ENCODE results near the gene ADGRG3. TPM values are rescaled to one million over a fixed set of nuclear protein-coding genes. Genes with fewer than 3 reads are reported as not detected.

The ADGRG3 gene
- total and polyA plus RNA-seq, 2 of the 13 experiments (the other 11 are each of a cell fraction or from before 2014, with no cell fraction given): 2.7 to 11.8 TPM

- Histone ChIP-seq H3K4me1 (ENCODE audit: insufficient read depth, low read length) (peaks cover 30% of the 10 kb centered on the region), H2AFZ (ENCODE audit: low read length) (no peak within 1 kb of the TSS), H3K4me2 (ENCODE audit: low read depth, low read length) (no peak within 1 kb of the TSS), H3K27ac (ENCODE audit: extremely low read length, insufficient read depth, low read length) (no peak within 1 kb of the TSS), H3K9me3 (ENCODE audit: low read length) (no peaks in the 10 kb centered on the region), H4K20me1 (ENCODE audit: insufficient read depth, low read length) (no peaks in the 10 kb centered on the region), H3K79me2 (ENCODE audit: insufficient read depth, low read length) (no peaks in the 10 kb centered on the region), H3K36me3 (replicated peaks in 1 of 2; ENCODE audit: control insufficient read depth in 1 of 2, insufficient read depth in 2 of 2, low read length in 2 of 2) (no peaks in the 10 kb centered on the region), H3K9ac (ENCODE audit: insufficient read depth, low read depth, low read length) (no peak within 1 kb of the TSS), H3K27me3 (ENCODE audit: control insufficient read depth in 1 of 2, insufficient read depth in 2 of 2, low read length in 2 of 2) (no peaks in the 10 kb centered on the region), H3K4me3 (replicated peaks in 1 of 3; ENCODE audit: insufficient read depth in 1 of 3, low read depth in 2 of 3, low read length in 3 of 3) (no peak within 1 kb of the TSS)
- intact Hi-C loops (cut with micrococcal nuclease; ENCODE audit: unreplicated experiment): no loop called here
- ATAC-seq: peak; percentile 26
- CTCF ChIA-PET (ENCODE audit: low intra/inter-chr PET ratio, low total read pairs): interaction anchor here (0.9 to 1.7 kb wide), 3 partner anchors 21 to 28 kb away, joined by 3 to 4 read pairs (median 4); no protein-coding TSS in a partner anchor
- DNase-seq (ENCODE audit: low spot score): peak; percentile 67
- in situ Hi-C loops (cut with HindIII; ENCODE audit: extremely low pct_ligation_motif_present, low pct_unique_long_range_greater_than_20kb): no loop called here
- peak; percentile 44 for FAIRE-seq
- WGBS (ENCODE audit: low lambda C conversion rate): 58% methylated on average over 28 of the region's 32 CpGs
- POLR2A ChIA-PET: interaction anchor here (0.8 to 1.1 kb wide), 4 partner anchors 8 to 107 kb away, joined by 3 to 5 read pairs (median 3); no protein-coding TSS in a partner anchor
- BruUV-seq (replicated peaks): no TSS peak
- 0 out of 2 replicates have a peak, but pooled peaks have one; percentile 37 for TF ChIP-seq BORCS8-MEF2B (CRISPR knock-in tag; IDR thresholded peaks at IDR 0.05)
- TF ChIP-seq, protein P1, sequence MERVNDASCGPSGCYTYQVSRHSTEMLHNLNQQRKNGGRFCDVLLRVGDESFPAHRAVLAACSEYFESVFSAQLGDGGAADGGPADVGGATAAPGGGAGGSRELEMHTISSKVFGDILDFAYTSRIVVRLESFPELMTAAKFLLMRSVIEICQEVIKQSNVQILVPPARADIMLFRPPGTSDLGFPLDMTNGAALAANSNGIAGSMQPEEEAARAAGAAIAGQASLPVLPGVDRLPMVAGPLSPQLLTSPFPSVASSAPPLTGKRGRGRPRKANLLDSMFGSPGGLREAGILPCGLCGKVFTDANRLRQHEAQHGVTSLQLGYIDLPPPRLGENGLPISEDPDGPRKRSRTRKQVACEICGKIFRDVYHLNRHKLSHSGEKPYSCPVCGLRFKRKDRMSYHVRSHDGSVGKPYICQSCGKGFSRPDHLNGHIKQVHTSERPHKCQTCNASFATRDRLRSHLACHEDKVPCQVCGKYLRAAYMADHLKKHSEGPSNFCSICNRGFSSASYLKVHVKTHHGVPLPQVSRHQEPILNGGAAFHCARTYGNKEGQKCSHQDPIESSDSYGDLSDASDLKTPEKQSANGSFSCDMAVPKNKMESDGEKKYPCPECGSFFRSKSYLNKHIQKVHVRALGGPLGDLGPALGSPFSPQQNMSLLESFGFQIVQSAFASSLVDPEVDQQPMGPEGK (CRISPR knock-in tag; IDR thresholded peaks at IDR 0.05): 0 out of 2 replicates have a peak, but pooled peaks have one; percentile 21
- TF ChIP-seq RFX3 (CRISPR knock-in tag; IDR thresholded peaks at IDR 0.05): peak; percentile 68
- TF ChIP-seq XRCC5 (optimal IDR thresholded peaks at IDR 0.05; ENCODE audit: low read length): peak; percentile 55
- TF ChIP-seq, protein P2, sequence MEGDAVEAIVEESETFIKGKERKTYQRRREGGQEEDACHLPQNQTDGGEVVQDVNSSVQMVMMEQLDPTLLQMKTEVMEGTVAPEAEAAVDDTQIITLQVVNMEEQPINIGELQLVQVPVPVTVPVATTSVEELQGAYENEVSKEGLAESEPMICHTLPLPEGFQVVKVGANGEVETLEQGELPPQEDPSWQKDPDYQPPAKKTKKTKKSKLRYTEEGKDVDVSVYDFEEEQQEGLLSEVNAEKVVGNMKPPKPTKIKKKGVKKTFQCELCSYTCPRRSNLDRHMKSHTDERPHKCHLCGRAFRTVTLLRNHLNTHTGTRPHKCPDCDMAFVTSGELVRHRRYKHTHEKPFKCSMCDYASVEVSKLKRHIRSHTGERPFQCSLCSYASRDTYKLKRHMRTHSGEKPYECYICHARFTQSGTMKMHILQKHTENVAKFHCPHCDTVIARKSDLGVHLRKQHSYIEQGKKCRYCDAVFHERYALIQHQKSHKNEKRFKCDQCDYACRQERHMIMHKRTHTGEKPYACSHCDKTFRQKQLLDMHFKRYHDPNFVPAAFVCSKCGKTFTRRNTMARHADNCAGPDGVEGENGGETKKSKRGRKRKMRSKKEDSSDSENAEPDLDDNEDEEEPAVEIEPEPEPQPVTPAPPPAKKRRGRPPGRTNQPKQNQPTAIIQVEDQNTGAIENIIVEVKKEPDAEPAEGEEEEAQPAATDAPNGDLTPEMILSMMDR (CRISPR knock-in tag; IDR thresholded peaks at IDR 0.05): peak; percentile 54
- no peak for TF ChIP-seq ZNF782 (CRISPR knock-in tag; IDR thresholded peaks at IDR 0.05; ENCODE audit: borderline replicate concordance)
- no peak for TF ChIP-seq TOPORS (CRISPR knock-in tag; IDR thresholded peaks at IDR 0.05)
- peak; percentile 99 for TF ChIP-seq ZNF263 (CRISPR knock-in tag; IDR thresholded peaks at IDR 0.05)
- TF ChIP-seq TOE1 (CRISPR knock-in tag; IDR thresholded peaks at IDR 0.05): no peak
- TF ChIP-seq, protein P3, sequence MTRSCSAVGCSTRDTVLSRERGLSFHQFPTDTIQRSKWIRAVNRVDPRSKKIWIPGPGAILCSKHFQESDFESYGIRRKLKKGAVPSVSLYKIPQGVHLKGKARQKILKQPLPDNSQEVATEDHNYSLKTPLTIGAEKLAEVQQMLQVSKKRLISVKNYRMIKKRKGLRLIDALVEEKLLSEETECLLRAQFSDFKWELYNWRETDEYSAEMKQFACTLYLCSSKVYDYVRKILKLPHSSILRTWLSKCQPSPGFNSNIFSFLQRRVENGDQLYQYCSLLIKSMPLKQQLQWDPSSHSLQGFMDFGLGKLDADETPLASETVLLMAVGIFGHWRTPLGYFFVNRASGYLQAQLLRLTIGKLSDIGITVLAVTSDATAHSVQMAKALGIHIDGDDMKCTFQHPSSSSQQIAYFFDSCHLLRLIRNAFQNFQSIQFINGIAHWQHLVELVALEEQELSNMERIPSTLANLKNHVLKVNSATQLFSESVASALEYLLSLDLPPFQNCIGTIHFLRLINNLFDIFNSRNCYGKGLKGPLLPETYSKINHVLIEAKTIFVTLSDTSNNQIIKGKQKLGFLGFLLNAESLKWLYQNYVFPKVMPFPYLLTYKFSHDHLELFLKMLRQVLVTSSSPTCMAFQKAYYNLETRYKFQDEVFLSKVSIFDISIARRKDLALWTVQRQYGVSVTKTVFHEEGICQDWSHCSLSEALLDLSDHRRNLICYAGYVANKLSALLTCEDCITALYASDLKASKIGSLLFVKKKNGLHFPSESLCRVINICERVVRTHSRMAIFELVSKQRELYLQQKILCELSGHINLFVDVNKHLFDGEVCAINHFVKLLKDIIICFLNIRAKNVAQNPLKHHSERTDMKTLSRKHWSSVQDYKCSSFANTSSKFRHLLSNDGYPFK (CRISPR knock-in tag; IDR thresholded peaks at IDR 0.05; ENCODE audit: borderline replicate concordance): 0 out of 2 replicates have a peak, but pooled peaks have one; percentile 23
- no peak for TF ChIP-seq GABPA (IDR thresholded peaks at IDR 0.05; ENCODE audit: low read depth, low read length)
- TF ChIP-seq GABPA (CRISPR knock-in tag; IDR thresholded peaks at IDR 0.05; ENCODE audit: low read depth): no peak
- TF ChIP-seq RFX1 (IDR thresholded peaks at IDR 0.05): peak; percentile 72
- TF ChIP-seq GABPB1 (CRISPR knock-in tag; IDR thresholded peaks at IDR 0.05): peak; percentile 11; the same call in 1 of the 2 replicates
Observed at GRCh38 chr16:57628008-57628781, 39.9 kb upstream of the ADGRG3 start, which contains the start of gene ADGRG1. Gene ADGRG1, plus strand, starts transcription at chr16:57628630. Its CDS starts 21,658 bp downstream, at chr16:57650288.

Data from HepG2 (cell line).